GM19324 (cell line): Measurements from ENCODE around the gene CES3.
A peak's percentile ranks its signal among the peaks of the same experiment; 100 is the strongest.

Experiments
- ATAC-seq: cut with Tn5 transposase; IDR thresholded peaks from one replicate; pipeline ENCODE4 v1.9.1; 2021; ENCODE audit warnings: mild to moderate bottlenecking, moderate library complexity; ENCODE audit not compliant: unreplicated experiment, low FRiP score

CES3 gene

GRCh38 chr16:66961065-66961744 lies at the start of gene CES3:
Gene CES3, plus strand, starts transcription at chr16:66961266. Its CDS starts 42 bp downstream, at chr16:66961308.
- peak; percentile 72 for ATAC-seq

GRCh38 chr16:66911801-66912200 lies 49.3 kb upstream of the CES3 start:
- ATAC-seq = no peak

GRCh38 chr16:66913081-66913480 lies 48.0 kb upstream of the CES3 start:
- no peak for ATAC-seq

GRCh38 chr16:66913711-66914110 lies 47.4 kb upstream of the CES3 start:
- no peak for ATAC-seq

GRCh38 chr16:66914541-66914940 lies 46.5 kb upstream of the CES3 start:
- ATAC-seq = no peak

GRCh38 chr16:66915041-66915440 lies 46.0 kb upstream of the CES3 start:
- no peak for ATAC-seq

GRCh38 chr16:66916518-66916917 lies 44.5 kb upstream of the CES3 start:
- no peak for ATAC-seq

GRCh38 chr16:66917741-66918140 lies 43.3 kb upstream of the CES3 start:
- no peak for ATAC-seq

GRCh38 chr16:66918355-66918754 lies 42.7 kb upstream of the CES3 start:
- no peak for ATAC-seq

- ATAC-seq = no peak
Observed at GRCh38 chr16:66918803-66919568, 42.1 kb upstream of the CES3 start, which contains the start of gene CDH16. Gene CDH16, minus strand, starts transcription at chr16:66918885. Its CDS starts 820 bp downstream, at chr16:66918065.

- ATAC-seq = no peak
Observed at GRCh38 chr16:66919569-66920298, 41.3 kb upstream of the CES3 start.

GRCh38 chr16:66920299-66920590 lies 40.8 kb upstream of the CES3 start:
- ATAC-seq = no peak

GRCh38 chr16:66920924-66921680 lies 40.0 kb upstream of the CES3 start:
- ATAC-seq = no peak

GRCh38 chr16:66921729-66922450 lies 39.2 kb upstream of the CES3 start:
- no peak for ATAC-seq

GRCh38 chr16:66923247-66923731 lies 37.8 kb upstream of the CES3 start:
- no peak for ATAC-seq

GRCh38 chr16:66923866-66924265 lies 37.2 kb upstream of the CES3 start:
- no peak for ATAC-seq

- ATAC-seq = no peak
Observed at GRCh38 chr16:66924527-66925321, 36.3 kb upstream of the CES3 start.

- ATAC-seq = no peak
Observed at GRCh38 chr16:66925322-66925840, 35.7 kb upstream of the CES3 start, which contains the start of gene RRAD. Gene RRAD, minus strand, starts transcription at chr16:66925535. Its CDS starts 356 bp downstream, at chr16:66925179.
